Measurements from ENCODE around the gene AGPS. TPM values are rescaled to one million over a fixed set of nuclear protein-coding genes. Genes with fewer than 3 reads are reported as not detected.

AGPS gene
- total RNA-seq, 1 experiment from 2014 or later = 46.7 TPM

- TF ChIP-seq CTCF (conservative IDR thresholded peaks at IDR 0.05; ENCODE audit: low read depth, low read length) (no peak), EZH2 (IDR thresholded peaks at IDR 0.05; ENCODE audit: borderline replicate concordance, low read depth, low read length, poor library complexity, severe bottlenecking) (no peak)
- no peak overlapping the region for H3K27ac ChIP-seq (ENCODE audit: low read depth, low read length, poor library complexity, severe bottlenecking)
- H3K4me1 ChIP-seq (ENCODE audit: insufficient read depth, low read length, poor library complexity, severe bottlenecking) = no peaks in the 10 kb centered on the region
- H3K4me3 ChIP-seq (ENCODE audit: low read depth, low read length, poor library complexity, severe bottlenecking) = no peak overlapping the region
- H3K27me3 ChIP-seq (replicated peaks; ENCODE audit: insufficient read depth, low read depth, low read length, poor library complexity) = no peaks in the 10 kb centered on the region
- CTCF ChIA-PET = no interaction called here
- H3K36me3 ChIP-seq (ENCODE audit: insufficient read depth, low read length, poor library complexity, severe bottlenecking) = no peaks in the 10 kb centered on the region
- intact Hi-C loops (cut with micrococcal nuclease; ENCODE audit: unreplicated experiment) = no loop called here
- DNase-seq (ENCODE audit: low spot score) = no peak
- no peaks in the 10 kb centered on the region for H3K9me3 ChIP-seq (ENCODE audit: low read depth, low read length, poor library complexity, severe bottlenecking)
- POLR2A ChIA-PET (ENCODE audit: low non-redundant PET) = no interaction called here
- no TSS peak for BruUV-seq (replicated peaks)
Observed at GRCh38 chr2:177346192-177346591, 46.4 kb upstream of the AGPS start.

- H3K36me3 ChIP-seq (ENCODE audit: insufficient read depth, low read length, poor library complexity, severe bottlenecking) = no peaks in the 10 kb centered on the region
- no peak for DNase-seq (ENCODE audit: low spot score)
- ChIA-PET POLR2A (ENCODE audit: low non-redundant PET) (interaction anchor here (0.7 kb wide), 2 partner anchors 142 to 1170 kb away, joined by 3 read pairs; no protein-coding TSS in a partner anchor), CTCF (interaction anchor here (0.7 kb wide), 1 partner anchor 84 kb away, joined by 3 read pairs; no protein-coding TSS in a partner anchor)
- no peaks in the 10 kb centered on the region for H3K9me3 ChIP-seq (ENCODE audit: low read depth, low read length, poor library complexity, severe bottlenecking)
- no peak overlapping the region for H3K27ac ChIP-seq (ENCODE audit: low read depth, low read length, poor library complexity, severe bottlenecking)
- BruUV-seq (replicated peaks) = no TSS peak
- no peaks in the 10 kb centered on the region for H3K27me3 ChIP-seq (replicated peaks; ENCODE audit: insufficient read depth, low read depth, low read length, poor library complexity)
- intact Hi-C loops (cut with micrococcal nuclease; ENCODE audit: unreplicated experiment) = no loop called here
- no peak overlapping the region for H3K4me3 ChIP-seq (ENCODE audit: low read depth, low read length, poor library complexity, severe bottlenecking)
- TF ChIP-seq CTCF (conservative IDR thresholded peaks at IDR 0.05; ENCODE audit: low read depth, low read length) (no peak), EZH2 (IDR thresholded peaks at IDR 0.05; ENCODE audit: borderline replicate concordance, low read depth, low read length, poor library complexity, severe bottlenecking) (no peak)
- H3K4me1 ChIP-seq (ENCODE audit: insufficient read depth, low read length, poor library complexity, severe bottlenecking) = no peaks in the 10 kb centered on the region
Observed at GRCh38 chr2:177347570-177347969, 45.0 kb upstream of the AGPS start.

- no peak overlapping the region for H3K27ac ChIP-seq (ENCODE audit: low read depth, low read length, poor library complexity, severe bottlenecking)
- BruUV-seq (replicated peaks) = no TSS peak
- intact Hi-C loops (cut with micrococcal nuclease; ENCODE audit: unreplicated experiment) = no loop called here
- H3K36me3 ChIP-seq (ENCODE audit: insufficient read depth, low read length, poor library complexity, severe bottlenecking) = no peaks in the 10 kb centered on the region
- TF ChIP-seq CTCF (conservative IDR thresholded peaks at IDR 0.05; ENCODE audit: low read depth, low read length) = no peak
- no peak for TF ChIP-seq EZH2 (IDR thresholded peaks at IDR 0.05; ENCODE audit: borderline replicate concordance, low read depth, low read length, poor library complexity, severe bottlenecking)
- ChIA-PET POLR2A (ENCODE audit: low non-redundant PET) (interaction anchor here (0.6 to 0.7 kb wide), 2 partner anchors 47 to 1170 kb away, joined by 3 read pairs; no protein-coding TSS in a partner anchor), CTCF (interaction anchor here (0.7 kb wide), 1 partner anchor 85 kb away, joined by 3 read pairs; no protein-coding TSS in a partner anchor)
- no peaks in the 10 kb centered on the region for H3K27me3 ChIP-seq (replicated peaks; ENCODE audit: insufficient read depth, low read depth, low read length, poor library complexity)
- H3K4me1 ChIP-seq (ENCODE audit: insufficient read depth, low read length, poor library complexity, severe bottlenecking) = no peaks in the 10 kb centered on the region
- H3K9me3 ChIP-seq (ENCODE audit: low read depth, low read length, poor library complexity, severe bottlenecking) = no peaks in the 10 kb centered on the region
- H3K4me3 ChIP-seq (ENCODE audit: low read depth, low read length, poor library complexity, severe bottlenecking) = no peak overlapping the region
- no peak for DNase-seq (ENCODE audit: low spot score)
Observed at GRCh38 chr2:177348118-177348654, 44.4 kb upstream of the AGPS start.
